Neural crest cell (in vitro differentiated cells): Measurements from ENCODE around the gene NPRL2. TPM values are rescaled to one million over a fixed set of nuclear protein-coding genes. Genes with fewer than 3 reads are reported as not detected.
A peak's percentile ranks its signal among the peaks of the same experiment; 100 is the strongest.

ENCODE experiments used
- DNase-seq: peaks from one replicate; pipeline ENCODE4 v3.0.0; 2021; ENCODE audit warnings: low read depth, mixed read lengths, low spot score
- H3K27ac Mint-ChIP-seq: one replicate; pipeline ENCODE4 v1.8.0; 2021; ENCODE audit warnings: mild to moderate bottlenecking, mixed read lengths; ENCODE audit not compliant: unreplicated experiment
- H3K27me3 Mint-ChIP-seq: 2 replicates; pipeline ENCODE4 v1.8.0; 2021; ENCODE audit warnings: low read depth, mild to moderate bottlenecking, mixed read lengths
- H3K36me3 Mint-ChIP-seq: 2 replicates; pipeline ENCODE4 v1.8.0; 2021; ENCODE audit warnings: low read depth, mild to moderate bottlenecking, mixed read lengths
- H3K4me1 Mint-ChIP-seq: 2 replicates; pipeline ENCODE4 v1.8.0; 2021; ENCODE audit warnings: mixed read lengths
- H3K4me3 Mint-ChIP-seq: one replicate; pipeline ENCODE4 v1.8.0; 2021; ENCODE audit warnings: mild to moderate bottlenecking, mixed read lengths
- H3K9me3 Mint-ChIP-seq: 2 replicates; pipeline ENCODE4 v1.8.0; 2021; ENCODE audit warnings: mixed read lengths
- total RNA-seq: library from RNA; stranded (reverse); gene quantifications from 2 replicates; pipeline ENCODE4 v1.2.1, GENCODE V29; 2021
- TF ChIP-seq, protein P1 (sequence below): fragments of 200-600 bp; sonication (generic); conservative IDR thresholded peaks from 2 replicates; pipeline ENCODE4 v1.5.0; 2021; ENCODE audit warnings: antibody characterized with exemption, mild to moderate bottlenecking

The NPRL2 gene
- total RNA-seq, 1 donor from 2014 or later, result 30.6 TPM

DNA sequence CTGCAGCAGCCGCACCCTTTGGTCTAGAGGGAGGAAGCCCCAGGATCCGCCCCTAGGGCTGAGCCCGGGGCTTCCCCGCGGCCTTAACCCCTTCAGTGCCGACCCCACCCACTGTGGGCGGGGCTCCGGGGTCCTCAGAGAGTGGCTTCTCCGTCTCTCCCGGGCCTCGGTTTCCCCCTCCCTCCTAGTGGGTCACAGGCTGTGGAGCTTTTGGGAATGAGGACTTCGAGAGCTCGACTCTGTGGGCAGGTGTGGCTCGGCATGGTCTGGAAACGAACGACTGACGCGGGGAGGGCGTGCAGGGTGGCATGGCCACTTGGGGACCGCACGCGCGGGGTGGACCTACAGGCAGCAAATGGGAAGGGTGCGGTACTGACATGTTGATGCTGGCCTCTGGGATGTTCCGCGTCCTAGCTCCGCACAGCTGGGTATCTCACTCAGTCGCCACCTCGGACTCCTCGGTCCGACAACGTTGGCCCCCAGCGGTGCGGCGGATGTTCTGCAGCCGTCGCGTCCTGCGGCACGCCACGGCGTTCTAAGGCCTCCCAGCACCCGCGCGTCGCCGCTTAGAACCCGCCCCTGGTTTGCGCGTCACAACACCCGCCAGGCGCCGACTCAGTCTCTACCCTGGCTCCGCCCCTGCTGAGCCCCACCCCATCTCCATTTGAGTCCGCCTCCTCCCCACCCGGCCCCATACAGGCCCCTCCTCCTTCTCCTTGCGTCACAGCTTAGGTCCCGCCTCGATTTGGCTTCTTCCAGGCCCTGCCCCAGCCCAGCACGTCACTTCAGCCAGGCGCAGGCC, 51.5 kb downstream of the NPRL2 start, which contains the start of the genes HYAL3 and NAA80:
Gene HYAL3, minus strand, starts transcription at position 570 of the 802 bp plus-strand sequence. CDS start 3,803 bp downstream, outside the sequence.
Gene NAA80, minus strand, starts transcription at position 570 of the 802 bp plus-strand sequence. CDS start 1,942 bp downstream, outside the sequence.
- no peaks in the 10 kb centered on the region for H3K36me3 Mint-ChIP-seq
- H3K4me1 Mint-ChIP-seq, result peaks cover 23% of the 10 kb centered on the region
- TF ChIP-seq, protein P1, sequence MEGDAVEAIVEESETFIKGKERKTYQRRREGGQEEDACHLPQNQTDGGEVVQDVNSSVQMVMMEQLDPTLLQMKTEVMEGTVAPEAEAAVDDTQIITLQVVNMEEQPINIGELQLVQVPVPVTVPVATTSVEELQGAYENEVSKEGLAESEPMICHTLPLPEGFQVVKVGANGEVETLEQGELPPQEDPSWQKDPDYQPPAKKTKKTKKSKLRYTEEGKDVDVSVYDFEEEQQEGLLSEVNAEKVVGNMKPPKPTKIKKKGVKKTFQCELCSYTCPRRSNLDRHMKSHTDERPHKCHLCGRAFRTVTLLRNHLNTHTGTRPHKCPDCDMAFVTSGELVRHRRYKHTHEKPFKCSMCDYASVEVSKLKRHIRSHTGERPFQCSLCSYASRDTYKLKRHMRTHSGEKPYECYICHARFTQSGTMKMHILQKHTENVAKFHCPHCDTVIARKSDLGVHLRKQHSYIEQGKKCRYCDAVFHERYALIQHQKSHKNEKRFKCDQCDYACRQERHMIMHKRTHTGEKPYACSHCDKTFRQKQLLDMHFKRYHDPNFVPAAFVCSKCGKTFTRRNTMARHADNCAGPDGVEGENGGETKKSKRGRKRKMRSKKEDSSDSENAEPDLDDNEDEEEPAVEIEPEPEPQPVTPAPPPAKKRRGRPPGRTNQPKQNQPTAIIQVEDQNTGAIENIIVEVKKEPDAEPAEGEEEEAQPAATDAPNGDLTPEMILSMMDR, result peak; percentile 55
- peak within 1 kb of the TSS; percentile 99 for H3K27ac Mint-ChIP-seq
- DNase-seq, result peak; percentile 97
- no peaks in the 10 kb centered on the region for H3K9me3 Mint-ChIP-seq
- H3K27me3 Mint-ChIP-seq, result peaks cover 6% of the 10 kb centered on the region
- peak within 1 kb of the TSS; percentile 98 for H3K4me3 Mint-ChIP-seq

DNA sequence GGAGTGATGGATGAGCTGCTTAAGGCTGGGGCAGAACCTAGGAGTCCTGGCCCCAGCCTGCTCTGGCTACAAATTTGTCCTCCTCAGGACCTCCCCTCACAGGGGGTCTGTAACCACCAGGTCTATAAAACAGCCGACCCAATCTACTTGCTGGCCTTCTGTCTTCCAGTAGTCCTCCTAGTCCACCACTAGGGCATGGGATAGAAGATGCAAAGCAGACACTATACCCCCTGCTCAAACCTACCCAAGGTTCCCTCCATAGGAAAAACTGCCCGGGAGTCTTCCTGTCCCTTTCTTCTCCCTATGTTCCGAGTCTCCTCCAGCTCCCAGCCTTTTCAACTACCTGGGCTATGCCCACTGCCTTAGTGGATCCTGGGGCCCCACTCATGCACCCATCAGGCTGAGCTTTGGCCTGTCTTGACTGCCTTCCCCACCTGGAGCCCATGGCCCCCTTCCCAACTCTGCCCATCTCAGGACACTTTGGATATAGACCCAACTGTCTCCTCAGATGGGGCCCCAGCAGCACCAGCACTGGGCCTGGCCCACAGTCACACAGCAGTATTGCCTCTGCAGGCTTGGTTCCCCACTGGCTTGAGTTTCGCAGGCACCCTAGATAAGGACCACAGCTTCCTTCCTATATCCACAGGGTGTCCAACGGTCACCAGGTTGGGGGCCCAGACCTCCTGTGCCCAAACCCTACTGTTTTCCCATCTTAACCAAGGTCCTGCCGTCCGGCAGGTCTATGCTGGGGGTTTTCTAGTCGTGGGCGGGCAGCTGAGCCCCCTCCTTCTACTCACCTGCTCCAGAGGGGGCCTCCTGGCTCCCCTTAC, 52.5 kb downstream of the NPRL2 start:
- H3K9me3 Mint-ChIP-seq, result no peaks in the 10 kb centered on the region

GRCh38 chr3:50297384-50297775, 53.2 kb downstream of the NPRL2 start:
- peaks cover 29% of the 10 kb centered on the region for H3K4me1 Mint-ChIP-seq
- H3K9me3 Mint-ChIP-seq, result no peaks in the 10 kb centered on the region
- no peaks in the 10 kb centered on the region for H3K36me3 Mint-ChIP-seq
- no peak overlapping the region for H3K27ac Mint-ChIP-seq
- DNase-seq, result no peak
- peaks cover 6% of the 10 kb centered on the region for H3K27me3 Mint-ChIP-seq
- TF ChIP-seq, protein P1, result no peak
- H3K4me3 Mint-ChIP-seq, result peak overlapping the region; percentile 98

More for the DNA sequence above, 52.5 kb downstream of the NPRL2 start:
- H3K36me3 Mint-ChIP-seq, result no peaks in the 10 kb centered on the region
- H3K27me3 Mint-ChIP-seq, result peaks cover 6% of the 10 kb centered on the region
- peaks cover 23% of the 10 kb centered on the region for H3K4me1 Mint-ChIP-seq
- H3K27ac Mint-ChIP-seq, result peak overlapping the region; percentile 57
- TF ChIP-seq, protein P1, result peak; percentile 37
- DNase-seq, result no peak
- H3K4me3 Mint-ChIP-seq, result peak overlapping the region; percentile 98

Other genes starting within 250 kb of the NPRL2 start
- gene SEMA3F, start 195.5 kb downstream of the NPRL2 start, total RNA-seq, result 4.2 and 5.8 TPM in 2 replicates
- not detected in 2 replicates for gene GNAT1, start 159.2 kb downstream of the NPRL2 start, total RNA-seq
- 1.8 and 2.7 TPM in 2 replicates for gene SLC38A3, start 145.5 kb downstream of the NPRL2 start, total RNA-seq
- gene GNAI2, start 114.6 kb downstream of the NPRL2 start, total RNA-seq, result 176 and 190 TPM in 2 replicates
- 2.3 and 2.9 TPM in 2 replicates for gene SEMA3B, start 81.6 kb downstream of the NPRL2 start, total RNA-seq
- gene LSMEM2, start 71.7 kb downstream of the NPRL2 start, total RNA-seq, result not detected in 2 replicates
- gene IFRD2, start 58.3 kb downstream of the NPRL2 start, total RNA-seq, result 69.2 and 77.1 TPM in 2 replicates
- gene HYAL3, start 51.4 kb downstream of the NPRL2 start, total RNA-seq, result 2.9 and 4.4 TPM in 2 replicates
- 9.7 and 10.7 TPM in 2 replicates for gene NAA80, start 51.4 kb downstream of the NPRL2 start, total RNA-seq
- gene HYAL1, start 47.2 kb downstream of the NPRL2 start, total RNA-seq, result 2.0 and 2.5 TPM in 2 replicates
- gene HYAL2, start 28.0 kb downstream of the NPRL2 start, total RNA-seq, result 73.0 and 78.0 TPM in 2 replicates
- 35.0 and 35.5 TPM in 2 replicates for gene TUSC2, start 22.6 kb downstream of the NPRL2 start, total RNA-seq
- 15.1 and 16.8 TPM in 2 replicates for gene RASSF1, start 9.9 kb downstream of the NPRL2 start, total RNA-seq
- 2.3 and 2.5 TPM in 2 replicates for gene ZMYND10, start 5.0 kb downstream of the NPRL2 start, total RNA-seq
- 11.7 and 12.8 TPM in 2 replicates for gene CYB561D2, start 87 bp upstream of the NPRL2 start, total RNA-seq
- 37.8 and 39.2 TPM in 2 replicates for gene TMEM115, start 8.7 kb upstream of the NPRL2 start, total RNA-seq
- 8.7 and 9.3 TPM in 2 replicates for gene CACNA2D2, start 152.9 kb upstream of the NPRL2 start, total RNA-seq
- 12.7 and 13.1 TPM in 2 replicates for gene C3orf18, start 217.0 kb upstream of the NPRL2 start, total RNA-seq
- 22.8 and 22.9 TPM in 2 replicates for gene HEMK1, start 218.7 kb upstream of the NPRL2 start, total RNA-seq